ENCODE data around the gene RNGTT. TPM values are rescaled to one million over a fixed set of nuclear protein-coding genes. Genes with fewer than 3 reads are reported as not detected.
A peak's percentile ranks its signal among the peaks of the same experiment; 100 is the strongest.
"Not testable (repeated sequence)": the region's sequence is repeated elsewhere in the genome, so short reads cannot be mapped to it uniquely, and the experiment has no call there.

The RNGTT gene
- total RNA-seq, 1 experiment from 2014 or later: 15.2 TPM

DNA sequence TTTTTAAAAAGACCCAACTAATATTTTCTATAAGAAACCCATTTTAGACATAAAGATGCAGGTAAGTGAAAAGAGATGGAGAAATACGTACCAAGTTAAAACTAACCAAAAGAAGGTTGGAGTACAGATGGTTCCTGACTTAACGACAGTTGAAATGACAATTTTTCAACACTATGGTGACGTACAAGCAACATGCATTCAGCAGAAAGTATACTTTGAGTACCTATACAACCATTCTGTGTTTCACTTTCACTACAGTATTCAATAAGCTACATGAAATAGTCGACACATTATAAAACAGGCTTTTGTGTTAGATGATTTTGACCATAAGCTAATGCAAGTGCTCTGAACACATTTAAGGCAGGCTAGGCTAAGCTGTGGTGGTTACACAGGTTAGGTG is 228.9 kb downstream of the RNGTT start:
- POLR2A ChIA-PET (ENCODE audit: unreplicated experiment): no interaction called here
- H3K4me2 ChIP-seq: no peak overlapping the region
- H3K9me2 ChIP-seq (ENCODE audit: insufficient read depth): no peaks in the 10 kb centered on the region
- CTCF ChIA-PET: no interaction called here
- H3K79me2 ChIP-seq (ENCODE audit: low read depth): no peaks in the 10 kb centered on the region
- no peak overlapping the region for H2AFZ ChIP-seq
- no peaks in the 10 kb centered on the region for H3K9me3 ChIP-seq (ENCODE audit: insufficient read depth, low read depth)
- H3K36me3 ChIP-seq (ENCODE audit: low read depth): no peaks in the 10 kb centered on the region
- no peak overlapping the region for H3K4me3 ChIP-seq
- H3K4me1 ChIP-seq (replicated peaks; ENCODE audit: insufficient read depth): peaks cover 13% of the 10 kb centered on the region
- H4K20me1 ChIP-seq (ENCODE audit: insufficient read depth): peaks cover 7% of the 10 kb centered on the region; the same call in 1 of the 2 replicates
- intact Hi-C loops (cut with micrococcal nuclease; ENCODE audit: unreplicated experiment): no loop called here
- H3K27ac ChIP-seq: no peak overlapping the region
- no peaks in the 10 kb centered on the region for H3K27me3 ChIP-seq (ENCODE audit: insufficient read depth, low read depth)
- TF ChIP-seq, protein P1, sequence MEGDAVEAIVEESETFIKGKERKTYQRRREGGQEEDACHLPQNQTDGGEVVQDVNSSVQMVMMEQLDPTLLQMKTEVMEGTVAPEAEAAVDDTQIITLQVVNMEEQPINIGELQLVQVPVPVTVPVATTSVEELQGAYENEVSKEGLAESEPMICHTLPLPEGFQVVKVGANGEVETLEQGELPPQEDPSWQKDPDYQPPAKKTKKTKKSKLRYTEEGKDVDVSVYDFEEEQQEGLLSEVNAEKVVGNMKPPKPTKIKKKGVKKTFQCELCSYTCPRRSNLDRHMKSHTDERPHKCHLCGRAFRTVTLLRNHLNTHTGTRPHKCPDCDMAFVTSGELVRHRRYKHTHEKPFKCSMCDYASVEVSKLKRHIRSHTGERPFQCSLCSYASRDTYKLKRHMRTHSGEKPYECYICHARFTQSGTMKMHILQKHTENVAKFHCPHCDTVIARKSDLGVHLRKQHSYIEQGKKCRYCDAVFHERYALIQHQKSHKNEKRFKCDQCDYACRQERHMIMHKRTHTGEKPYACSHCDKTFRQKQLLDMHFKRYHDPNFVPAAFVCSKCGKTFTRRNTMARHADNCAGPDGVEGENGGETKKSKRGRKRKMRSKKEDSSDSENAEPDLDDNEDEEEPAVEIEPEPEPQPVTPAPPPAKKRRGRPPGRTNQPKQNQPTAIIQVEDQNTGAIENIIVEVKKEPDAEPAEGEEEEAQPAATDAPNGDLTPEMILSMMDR (conservative IDR thresholded peaks at IDR 0.05): no peak
- no peak for TF ChIP-seq EZH2 (IDR thresholded peaks at IDR 0.05; ENCODE audit: low read depth)
- no TSS peak for BruUV-seq (replicated peaks)
- peaks cover 4% of the 10 kb centered on the region; the same call in 1 of the 2 replicates for H3F3A ChIP-seq (ENCODE audit: insufficient read depth, low read depth)
- no peak for DNase-seq

DNA sequence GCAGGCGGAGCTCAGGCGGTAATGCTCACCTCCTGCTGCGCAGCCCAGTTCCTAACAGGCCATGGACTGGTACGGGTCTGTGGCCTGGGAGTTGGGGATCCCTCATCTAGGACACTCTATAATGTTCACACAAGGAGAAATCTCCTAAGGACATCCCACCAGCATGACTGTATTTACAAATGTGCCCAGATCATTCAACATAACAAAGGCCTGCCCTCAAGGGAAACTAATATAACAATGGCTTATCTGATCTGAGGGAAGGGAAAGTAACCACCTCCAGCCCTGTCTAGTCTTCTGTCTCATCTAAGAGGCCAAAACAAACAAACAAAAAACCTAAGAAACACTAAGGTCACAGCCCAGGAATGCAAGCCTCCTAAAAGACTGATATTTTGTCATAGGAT is 232.8 kb downstream of the RNGTT start:
- no peak for TF ChIP-seq EZH2 (IDR thresholded peaks at IDR 0.05; ENCODE audit: low read depth)
- TF ChIP-seq, protein P1 (conservative IDR thresholded peaks at IDR 0.05): no peak
- Histone ChIP-seq H3K4me1 (replicated peaks; ENCODE audit: insufficient read depth) (peaks cover 13% of the 10 kb centered on the region), H3F3A (ENCODE audit: insufficient read depth, low read depth) (peaks cover 4% of the 10 kb centered on the region; the same call in 1 of the 2 replicates), H3K79me2 (ENCODE audit: low read depth) (no peaks in the 10 kb centered on the region), H4K20me1 (ENCODE audit: insufficient read depth) (peaks cover 7% of the 10 kb centered on the region; the same call in 1 of the 2 replicates), H3K4me3 (no peak overlapping the region), H3K9me2 (ENCODE audit: insufficient read depth) (no peaks in the 10 kb centered on the region), H2AFZ (no peak overlapping the region), H3K27me3 (ENCODE audit: insufficient read depth, low read depth) (no peaks in the 10 kb centered on the region), H3K36me3 (ENCODE audit: low read depth) (no peaks in the 10 kb centered on the region), H3K9me3 (ENCODE audit: insufficient read depth, low read depth) (no peaks in the 10 kb centered on the region), H3K4me2 (peak overlapping the region; percentile 19; the same call in 1 of the 2 replicates), H3K27ac (no peak overlapping the region)
- intact Hi-C loops (cut with micrococcal nuclease; ENCODE audit: unreplicated experiment): no loop called here
- ChIA-PET CTCF (no interaction called here), POLR2A (ENCODE audit: unreplicated experiment) (no interaction called here)
- peak; percentile 36 to 65 for DNase-seq
- no TSS peak for BruUV-seq (replicated peaks)

DNA sequence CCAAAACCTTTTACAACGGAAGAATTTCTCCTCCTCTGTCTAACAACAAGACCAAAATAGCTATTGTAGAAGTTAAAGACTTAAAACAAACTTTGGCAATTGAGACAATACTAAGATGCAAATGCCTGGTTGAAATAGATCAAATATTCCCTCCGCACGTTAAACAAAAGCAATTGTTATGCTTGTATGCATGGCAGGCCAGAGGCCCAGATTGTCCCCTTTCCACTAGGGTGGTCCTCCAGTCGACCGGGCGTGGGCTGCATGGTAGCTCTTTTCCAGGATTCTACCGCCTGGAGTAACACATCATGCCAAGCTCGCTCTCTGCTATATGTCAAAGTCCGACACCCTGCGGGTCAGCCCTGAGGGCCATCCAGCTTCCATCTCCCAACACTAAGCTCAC is 234.7 kb downstream of the RNGTT start:
- no TSS peak for BruUV-seq (replicated peaks)
- DNase-seq: no peak
- no peak overlapping the region for H3K4me3 ChIP-seq

DNA sequence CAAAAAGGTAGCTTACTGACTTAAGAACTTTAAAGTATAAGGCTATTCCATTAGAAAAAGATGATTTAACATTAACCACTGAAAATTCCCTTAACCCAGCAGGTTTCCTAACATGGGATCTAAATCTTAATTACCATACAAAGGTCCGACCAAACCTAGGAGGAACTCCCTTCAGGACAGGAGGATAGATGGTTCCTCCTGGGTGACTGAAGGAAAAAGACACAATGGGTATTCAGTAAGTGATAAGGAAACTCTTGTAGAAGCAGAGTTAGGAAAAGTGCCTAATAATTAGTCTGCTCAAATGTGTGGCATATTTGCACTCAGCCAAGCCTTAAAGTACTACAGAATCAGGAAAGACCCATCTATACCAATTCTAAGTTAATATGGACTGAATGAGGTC is 237.0 kb downstream of the RNGTT start:
- H3K4me2 ChIP-seq; CTCF ChIA-PET; H3K9me2 ChIP-seq (ENCODE audit: insufficient read depth); H3F3A ChIP-seq (ENCODE audit: insufficient read depth, low read depth); H3K4me3 ChIP-seq; H3K27me3 ChIP-seq (ENCODE audit: insufficient read depth, low read depth); POLR2A ChIA-PET (ENCODE audit: unreplicated experiment); H2AFZ ChIP-seq; DNase-seq; intact Hi-C loops (cut with micrococcal nuclease; ENCODE audit: unreplicated experiment); H3K79me2 ChIP-seq (ENCODE audit: low read depth); H3K36me3 ChIP-seq (ENCODE audit: low read depth); H4K20me1 ChIP-seq (ENCODE audit: insufficient read depth); H3K27ac ChIP-seq; BruUV-seq (replicated peaks); H3K9me3 ChIP-seq (ENCODE audit: insufficient read depth, low read depth): not testable (repeated sequence)
- H3K4me1 ChIP-seq (replicated peaks; ENCODE audit: insufficient read depth): peaks cover 13% of the 10 kb centered on the region

More for the DNA sequence above, 234.7 kb downstream of the RNGTT start:
- no peak for TF ChIP-seq EZH2 (IDR thresholded peaks at IDR 0.05; ENCODE audit: low read depth)
- TF ChIP-seq, protein P1 (conservative IDR thresholded peaks at IDR 0.05): no peak
- H2AFZ ChIP-seq: no peak overlapping the region
- no peak overlapping the region for H3K4me2 ChIP-seq
- no peaks in the 10 kb centered on the region for H3K79me2 ChIP-seq (ENCODE audit: low read depth)
- peaks cover 4% of the 10 kb centered on the region; the same call in 1 of the 2 replicates for H3F3A ChIP-seq (ENCODE audit: insufficient read depth, low read depth)
- ChIA-PET POLR2A (ENCODE audit: unreplicated experiment) (no interaction called here), CTCF (no interaction called here)
- H4K20me1 ChIP-seq (ENCODE audit: insufficient read depth): no peaks in the 10 kb centered on the region; the same call in 1 of the 2 replicates
- H3K9me2 ChIP-seq (ENCODE audit: insufficient read depth): no peaks in the 10 kb centered on the region
- peaks cover 13% of the 10 kb centered on the region for H3K4me1 ChIP-seq (replicated peaks; ENCODE audit: insufficient read depth)
- H3K27ac ChIP-seq: no peak overlapping the region
- intact Hi-C loops (cut with micrococcal nuclease; ENCODE audit: unreplicated experiment): no loop called here
- H3K36me3 ChIP-seq (ENCODE audit: low read depth): no peaks in the 10 kb centered on the region
- H3K9me3 ChIP-seq (ENCODE audit: insufficient read depth, low read depth): no peaks in the 10 kb centered on the region
- H3K27me3 ChIP-seq (ENCODE audit: insufficient read depth, low read depth): no peaks in the 10 kb centered on the region
